Choroid plexus epithelial cell (primary cell): ENCODE results near the gene EEA1.

Experiments
- DNase-seq: peaks from one replicate; pipeline ENCODE4 v3.0.0-alpha.2; 2010; ENCODE audit warnings: low read depth
- H3K4me3 ChIP-seq: 2 replicates; pipeline ENCODE4 v1.5.1; 2011; ENCODE audit warnings: low read depth, mild to moderate bottlenecking, control low read depth, low read length, moderate library complexity
- CTCF ChIP-seq: conservative IDR thresholded peaks from 2 replicates; pipeline ENCODE4 v1.5.1; 2011; ENCODE audit warnings: low read depth, mild to moderate bottlenecking, control low read depth, inconsistent platforms, low read length, moderate library complexity

EEA1 gene

GRCh38 chr12:92927055-92927435 is 2.0 kb downstream of the EEA1 start:
- peak overlapping the region; percentile 81 for H3K4me3 ChIP-seq
- peak; percentile 43 for DNase-seq
- TF ChIP-seq CTCF, result peak; percentile 37

- no peak for DNase-seq
- H3K4me3 ChIP-seq, result peak overlapping the region; percentile 81
- no peak for TF ChIP-seq CTCF
Measured at GRCh38 chr12:92926549-92926948, 2.5 kb downstream of the EEA1 start.

- no peak for DNase-seq
- TF ChIP-seq CTCF, result no peak
- no peak overlapping the region for H3K4me3 ChIP-seq
Measured at GRCh38 chr12:92921877-92922276, 7.2 kb downstream of the EEA1 start.

GRCh38 chr12:92915365-92915764 is 13.7 kb downstream of the EEA1 start:
- H3K4me3 ChIP-seq, result no peak overlapping the region
- no peak for TF ChIP-seq CTCF
- DNase-seq, result no peak

GRCh38 chr12:92914170-92914569 is 14.9 kb downstream of the EEA1 start:
- DNase-seq, result no peak
- no peak for TF ChIP-seq CTCF
- no peak overlapping the region for H3K4me3 ChIP-seq

- no peak overlapping the region for H3K4me3 ChIP-seq
- no peak for DNase-seq
- no peak for TF ChIP-seq CTCF
Measured at GRCh38 chr12:92912672-92913071, 16.4 kb downstream of the EEA1 start.

DNA sequence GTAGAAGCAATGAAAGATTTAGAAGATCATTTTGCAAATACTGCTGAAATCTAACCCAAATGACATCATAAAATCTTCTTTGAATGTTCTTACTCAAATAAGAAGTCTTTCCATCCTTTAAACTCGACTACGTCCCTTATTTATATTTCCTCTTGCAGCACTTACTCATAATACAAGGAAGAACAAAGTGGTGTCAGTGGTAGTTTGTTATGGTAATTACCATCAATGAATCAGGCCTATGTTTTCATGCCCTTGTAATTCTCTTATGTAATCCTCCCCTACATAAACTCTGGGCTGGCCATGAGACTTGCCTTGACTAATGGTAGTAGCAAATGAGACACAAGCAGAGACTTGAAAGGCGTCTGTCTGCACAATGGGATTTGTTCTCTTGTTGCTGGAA is 17.0 kb downstream of the EEA1 start:
- no peak overlapping the region for H3K4me3 ChIP-seq
- no peak for TF ChIP-seq CTCF
- no peak for DNase-seq
